Smooth muscle cell (in vitro differentiated cells): ENCODE data around the gene PHLDA3. TPM values are rescaled to one million over a fixed set of nuclear protein-coding genes. Genes with fewer than 3 reads are reported as not detected.

Experiments
- DNase-seq: peaks from one replicate; lab custom pipeline; 2025; ENCODE audit not compliant: unreplicated experiment; lab: John Stamatoyannopoulos, UW
- H2AFZ ChIP-seq: fragments of 200-600 bp; sonication (generic); 2 replicates; pipeline ENCODE4 v1.6.0; 2016; ENCODE audit warnings: antibody characterized with exemption, low read depth, mild to moderate bottlenecking
- H3F3A ChIP-seq: fragments of 200-600 bp; sonication (generic); 2 replicates; pipeline ENCODE4 v1.6.0; 2017; ENCODE audit warnings: antibody characterized with exemption, low read depth
- H3K27ac ChIP-seq: fragments of 200-600 bp; sonication (generic); 2 replicates; pipeline ENCODE4 v1.5.1; 2016; ENCODE audit warnings: low read depth, mild to moderate bottlenecking
- H3K27me3 ChIP-seq: fragments of 200-600 bp; sonication (generic); 2 replicates; pipeline ENCODE4 v1.6.1; 2016; ENCODE audit warnings: low read depth, mild to moderate bottlenecking
- H3K36me3 ChIP-seq: fragments of 200-600 bp; sonication (generic); 2 replicates; pipeline ENCODE4 v1.5.1; 2016; ENCODE audit warnings: low read depth
- H3K4me1 ChIP-seq: fragments of 200-600 bp; sonication (generic); 2 replicates; pipeline ENCODE4 v1.5.1; 2016; ENCODE audit warnings: low read depth
- H3K4me2 ChIP-seq: fragments of 200-600 bp; sonication (generic); 2 replicates; pipeline ENCODE4 v1.6.0; 2016; ENCODE audit warnings: mild to moderate bottlenecking
- H3K4me3 ChIP-seq: fragments of 200-600 bp; sonication (generic); 2 replicates; pipeline ENCODE4 v1.5.1; 2016; ENCODE audit warnings: mild to moderate bottlenecking
- H3K79me2 ChIP-seq: fragments of 200-600 bp; sonication (generic); 2 replicates; pipeline ENCODE4 v1.6.0; 2016; ENCODE audit warnings: low read depth, mild to moderate bottlenecking
- H3K9ac ChIP-seq: fragments of 200-600 bp; sonication (generic); 2 replicates; pipeline ENCODE4 v1.6.0; 2016; ENCODE audit warnings: low read depth
- H3K9me3 ChIP-seq: fragments of 200-600 bp; sonication (generic); replicated peaks from 2 replicates; pipeline ENCODE4 v1.5.1; 2016; ENCODE audit warnings: low read depth
- H4K20me1 ChIP-seq: fragments of 200-600 bp; sonication (generic); 2 replicates; pipeline ENCODE4 v1.6.0; 2016; ENCODE audit warnings: low read depth
- CTCF ChIP-seq: fragments of 200-600 bp; sonication (generic); IDR thresholded peaks from 2 replicates; pipeline ENCODE4 v1.5.1; 2017; ENCODE audit warnings: borderline replicate concordance, mild to moderate bottlenecking, antibody characterized with exemption; ENCODE audit not compliant: insufficient read depth, poor library complexity, severe bottlenecking
- WGBS: methylation state at CpG from one replicate; pipeline ENCODE4 v1.1.7; 2016; ENCODE audit warnings: low lambda C conversion rate; 5-methylcytosine and 5-hydroxymethylcytosine counted together
- polyA plus RNA-seq: library from polyadenylated mRNA; unstranded; fragments of >200 nt; fragmentation: Nextera tagmentation; extraction: Ambion mirVana; gene quantifications from 2 replicates; pipeline ENCODE4 v1.2.1, GENCODE V29; 2016
- total RNA-seq: library from RNA; depleted of rRNA; stranded (reverse); fragments of >200 nt; gene quantifications from 2 replicates; pipeline ENCODE4 v1.2.3, GENCODE V29; 2014

PHLDA3 gene
- total and polyA plus RNA-seq, 2 experiments from 2014 or later = 87.8 to 340 TPM

DNA sequence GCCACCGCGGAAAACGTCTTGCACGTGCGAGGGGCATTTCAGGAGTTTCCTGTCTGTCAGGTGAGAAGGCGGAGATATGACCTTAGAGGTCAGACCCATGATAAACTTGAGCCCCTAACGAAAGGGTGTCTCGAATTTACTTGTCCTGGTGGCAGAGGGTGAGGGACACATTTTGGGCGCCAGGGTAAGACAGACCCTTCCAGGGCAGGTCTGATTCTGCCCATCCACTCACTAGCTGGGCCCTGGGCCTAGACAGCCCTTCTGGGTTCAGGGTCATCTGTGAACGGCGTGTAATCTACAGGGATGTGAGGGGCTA, 38.3 kb upstream of the PHLDA3 start:
- 65% methylated on average over 10 of the region's 11 CpGs for WGBS
- peaks cover 38% of the 10 kb centered on the region for H3K4me1 ChIP-seq
- no peaks in the 10 kb centered on the region for H3K27me3 ChIP-seq
- DNase-seq = no peak
- no peaks in the 10 kb centered on the region for H3K36me3 ChIP-seq
- peak overlapping the region; percentile 60 for H3K4me3 ChIP-seq
- H2AFZ ChIP-seq = no peak overlapping the region
- TF ChIP-seq CTCF = no peak
- peaks cover 5% of the 10 kb centered on the region for H4K20me1 ChIP-seq
- H3F3A ChIP-seq = peaks cover 39% of the 10 kb centered on the region
- H3K27ac ChIP-seq = peak overlapping the region; percentile 98
- peak overlapping the region; percentile 83 for H3K9ac ChIP-seq
- H3K79me2 ChIP-seq = peaks cover 30% of the 10 kb centered on the region
- H3K9me3 ChIP-seq = no peaks in the 10 kb centered on the region
- H3K4me2 ChIP-seq = peak overlapping the region; percentile 81

DNA sequence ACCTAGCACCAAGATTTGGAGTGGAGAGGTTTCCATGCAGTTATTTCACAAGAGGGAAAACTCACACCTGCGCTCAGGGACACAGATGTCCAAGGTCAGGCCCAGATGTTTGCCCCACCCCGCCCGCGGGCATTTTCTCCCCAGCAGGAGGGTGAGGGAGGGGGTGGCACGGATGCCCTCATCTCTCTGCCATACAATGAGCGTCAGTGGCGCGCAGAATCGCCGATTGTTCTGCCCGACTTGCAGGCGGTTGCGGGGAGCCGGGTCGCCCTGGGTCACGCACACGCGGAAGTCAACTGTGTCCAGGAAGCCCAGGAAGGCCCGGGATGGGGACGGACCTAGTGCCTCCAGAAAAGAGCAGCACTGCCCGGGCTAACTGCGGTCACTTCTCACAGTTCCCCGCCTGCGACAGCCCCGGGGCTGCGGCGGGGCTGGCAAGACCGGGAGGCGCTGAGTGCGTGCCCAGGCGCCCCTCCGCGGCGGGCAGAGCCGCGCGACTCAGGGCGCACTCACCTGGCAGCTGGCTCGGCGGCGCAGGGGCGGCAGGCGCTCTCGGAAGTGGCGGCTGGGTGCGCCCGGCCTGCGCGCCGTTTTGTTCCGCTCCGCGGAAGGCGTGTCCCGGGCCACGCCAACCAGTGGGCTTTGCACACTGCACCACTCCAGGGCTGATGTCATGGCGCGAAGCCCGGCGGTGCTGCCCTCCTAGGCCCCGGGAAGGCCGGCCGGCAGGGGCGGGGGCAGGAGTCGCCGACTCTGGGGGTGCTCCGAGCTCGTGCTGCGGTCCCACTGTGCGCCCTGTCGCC, 37.8 kb upstream of the PHLDA3 start, which contains the start of gene CSRP1:
CSRP1 (minus strand) TSS at position 567 of the 803 bp plus-strand sequence. CDS start 10,820 bp downstream, outside the sequence.
- peak within 1 kb of the TSS; percentile 98 for H3K27ac ChIP-seq
- peak within 1 kb of the TSS; percentile 83 for H3K9ac ChIP-seq
- no peak for TF ChIP-seq CTCF
- no peaks in the 10 kb centered on the region for H3K9me3 ChIP-seq
- H3K4me2 ChIP-seq = peak within 1 kb of the TSS; percentile 81
- peak within 1 kb of the TSS; percentile 60 for H3K4me3 ChIP-seq
- peaks cover 37% of the 10 kb centered on the region for H3K4me1 ChIP-seq
- H3K79me2 ChIP-seq = peaks cover 36% of the 10 kb centered on the region
- H3F3A ChIP-seq = peaks cover 43% of the 10 kb centered on the region
- DNase-seq = no peak
- H3K27me3 ChIP-seq = no peaks in the 10 kb centered on the region
- peaks cover 5% of the 10 kb centered on the region for H4K20me1 ChIP-seq
- H2AFZ ChIP-seq = no peak within 1 kb of the TSS
- no peaks in the 10 kb centered on the region for H3K36me3 ChIP-seq
- 37% methylated on average over 71 of the region's 71 CpGs for WGBS

GRCh38 chr1:201506092-201506491, 37.1 kb upstream of the PHLDA3 start:
- H3K79me2 ChIP-seq = peaks cover 42% of the 10 kb centered on the region
- no peaks in the 10 kb centered on the region for H3K27me3 ChIP-seq
- H3K9me3 ChIP-seq = no peaks in the 10 kb centered on the region
- no peak for TF ChIP-seq CTCF
- H3F3A ChIP-seq = peaks cover 43% of the 10 kb centered on the region
- H2AFZ ChIP-seq = no peak overlapping the region
- H4K20me1 ChIP-seq = peaks cover 5% of the 10 kb centered on the region
- peak overlapping the region; percentile 98 for H3K27ac ChIP-seq
- DNase-seq = no peak
- H3K4me3 ChIP-seq = peak overlapping the region; percentile 60
- no peaks in the 10 kb centered on the region for H3K36me3 ChIP-seq
- H3K9ac ChIP-seq = peak overlapping the region; percentile 83
- peaks cover 34% of the 10 kb centered on the region for H3K4me1 ChIP-seq
- WGBS = 65% methylated on average over 3 of the region's 3 CpGs
- H3K4me2 ChIP-seq = peak overlapping the region; percentile 81
